Hepatocyte (in vitro differentiated cells): Measurements from ENCODE around the gene TLR9.

ENCODE experiments used
- EZH2 ChIP-seq: fragments of 200-600 bp; sonication (generic); IDR thresholded peaks from 2 replicates; pipeline ENCODE4 v1.6.1; 2016; ENCODE audit warnings: antibody characterized with exemption, mild to moderate bottlenecking, borderline replicate concordance
- EZH2phosphoT487 ChIP-seq: fragments of 200-600 bp; sonication (generic); IDR thresholded peaks from one replicate; pipeline ENCODE4 v1.6.1; 2018; ENCODE audit warnings: antibody characterized with exemption, mild to moderate bottlenecking, low read depth, moderate library complexity; ENCODE audit not compliant: unreplicated experiment, severe bottlenecking
- TF ChIP-seq, protein P1 (sequence below): fragments of 200-600 bp; sonication (generic); IDR thresholded peaks from 2 replicates; pipeline ENCODE4 v1.5.1; 2016; ENCODE audit warnings: antibody characterized with exemption, mild to moderate bottlenecking; ENCODE audit not compliant: poor library complexity

DNA sequence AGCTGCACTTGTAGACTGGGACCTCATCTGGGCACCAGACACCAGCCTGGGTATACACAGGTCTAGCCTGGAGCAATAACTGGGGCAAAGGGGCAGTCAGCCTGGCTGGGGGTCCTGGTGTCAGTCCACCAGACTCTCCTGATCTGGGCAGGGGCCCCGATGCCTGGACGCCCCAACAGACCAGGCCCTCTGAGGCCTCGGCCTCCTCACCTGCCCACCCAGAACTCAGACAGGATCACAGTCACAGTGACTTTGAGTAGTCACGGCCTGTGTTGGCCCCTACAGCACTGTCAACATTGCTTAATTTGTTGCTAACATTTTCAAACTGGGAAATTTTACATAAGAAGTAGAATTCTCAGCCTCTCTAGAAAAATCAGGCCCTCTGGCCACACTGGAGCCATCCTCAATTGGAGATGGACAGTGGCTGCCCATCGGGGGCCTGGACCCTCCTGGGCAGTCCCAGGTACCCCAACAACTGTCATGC is 7.7 kb upstream of the TLR9 start:
- TF ChIP-seq, protein P1, sequence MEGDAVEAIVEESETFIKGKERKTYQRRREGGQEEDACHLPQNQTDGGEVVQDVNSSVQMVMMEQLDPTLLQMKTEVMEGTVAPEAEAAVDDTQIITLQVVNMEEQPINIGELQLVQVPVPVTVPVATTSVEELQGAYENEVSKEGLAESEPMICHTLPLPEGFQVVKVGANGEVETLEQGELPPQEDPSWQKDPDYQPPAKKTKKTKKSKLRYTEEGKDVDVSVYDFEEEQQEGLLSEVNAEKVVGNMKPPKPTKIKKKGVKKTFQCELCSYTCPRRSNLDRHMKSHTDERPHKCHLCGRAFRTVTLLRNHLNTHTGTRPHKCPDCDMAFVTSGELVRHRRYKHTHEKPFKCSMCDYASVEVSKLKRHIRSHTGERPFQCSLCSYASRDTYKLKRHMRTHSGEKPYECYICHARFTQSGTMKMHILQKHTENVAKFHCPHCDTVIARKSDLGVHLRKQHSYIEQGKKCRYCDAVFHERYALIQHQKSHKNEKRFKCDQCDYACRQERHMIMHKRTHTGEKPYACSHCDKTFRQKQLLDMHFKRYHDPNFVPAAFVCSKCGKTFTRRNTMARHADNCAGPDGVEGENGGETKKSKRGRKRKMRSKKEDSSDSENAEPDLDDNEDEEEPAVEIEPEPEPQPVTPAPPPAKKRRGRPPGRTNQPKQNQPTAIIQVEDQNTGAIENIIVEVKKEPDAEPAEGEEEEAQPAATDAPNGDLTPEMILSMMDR = no peak
- no peak for TF ChIP-seq EZH2
- no peak for TF ChIP-seq EZH2phosphoT487
